Stimulated activated naive CD4-positive, alpha-beta T cell (primary cell): ENCODE results near the gene IFTAP.

Experiments used
- DNase-seq, 6 experiments: peaks; one replicate each; lab custom pipeline; 2025; lab: John Stamatoyannopoulos, UW

Gene IFTAP

DNA sequence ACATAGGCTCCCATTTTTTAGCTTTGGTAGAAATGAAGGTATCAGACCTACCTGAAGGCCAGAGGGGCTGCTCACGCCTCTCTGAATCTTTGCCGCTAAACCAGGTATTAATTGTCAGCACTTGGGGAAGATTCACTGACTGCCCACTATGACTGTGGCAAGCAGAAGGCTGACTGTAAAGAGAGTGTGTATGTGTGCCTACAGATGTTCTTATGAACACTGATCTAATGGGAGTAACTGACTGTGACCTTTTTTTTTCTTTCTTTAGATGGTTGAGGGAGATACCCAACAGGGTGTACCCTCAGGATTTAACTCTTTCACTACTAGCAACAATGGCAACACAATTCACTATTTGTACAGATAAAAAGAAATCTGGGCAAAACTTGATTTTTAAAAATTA is 3.7 kb downstream of the IFTAP start, which contains the start of gene RAG2:
RAG2 (minus strand) TSS at position 186 of the 400 bp plus-strand sequence. CDS start 4,068 bp downstream, outside the sequence.
- no peak for DNase-seq

DNA sequence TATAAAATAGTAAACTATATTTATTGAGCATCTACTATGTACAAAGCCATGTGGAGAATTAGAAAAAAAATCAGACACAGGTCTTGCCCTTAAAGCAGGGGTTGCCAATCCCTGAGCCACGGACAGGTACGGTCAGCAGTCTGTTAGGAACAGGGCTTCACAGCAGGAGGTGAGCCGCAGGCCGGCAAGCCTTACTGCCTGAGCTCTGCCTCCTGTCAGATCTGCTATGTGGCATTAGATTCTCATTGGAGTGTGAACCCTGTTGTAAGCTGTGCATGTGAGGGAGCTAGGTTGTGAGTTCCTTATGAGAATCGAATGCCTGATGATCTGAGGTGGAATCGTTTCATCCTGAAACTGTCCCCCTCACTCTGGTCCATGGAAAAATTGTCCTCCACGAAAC is 5.9 kb downstream of the IFTAP start:
- DNase-seq: no peak

DNA sequence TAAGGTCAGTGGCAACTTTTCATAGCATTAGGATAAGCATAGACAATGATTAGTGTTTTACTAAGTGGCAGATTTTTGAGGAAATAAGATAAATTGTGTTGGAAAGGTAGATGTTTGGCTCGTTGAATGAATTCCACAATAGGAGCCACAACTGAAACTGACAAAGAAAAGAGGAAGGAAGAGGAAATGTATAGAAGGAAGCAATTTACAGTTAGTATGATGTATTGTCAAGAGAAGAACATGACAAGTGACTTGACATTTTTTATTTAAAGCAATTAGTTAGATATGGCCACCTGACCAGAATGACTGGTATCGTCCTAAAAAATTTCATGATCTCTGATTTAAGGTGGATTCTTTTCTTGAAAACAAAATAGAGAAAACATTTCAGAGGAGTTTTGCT is 6.9 kb downstream of the IFTAP start:
- DNase-seq: no peak

DNA sequence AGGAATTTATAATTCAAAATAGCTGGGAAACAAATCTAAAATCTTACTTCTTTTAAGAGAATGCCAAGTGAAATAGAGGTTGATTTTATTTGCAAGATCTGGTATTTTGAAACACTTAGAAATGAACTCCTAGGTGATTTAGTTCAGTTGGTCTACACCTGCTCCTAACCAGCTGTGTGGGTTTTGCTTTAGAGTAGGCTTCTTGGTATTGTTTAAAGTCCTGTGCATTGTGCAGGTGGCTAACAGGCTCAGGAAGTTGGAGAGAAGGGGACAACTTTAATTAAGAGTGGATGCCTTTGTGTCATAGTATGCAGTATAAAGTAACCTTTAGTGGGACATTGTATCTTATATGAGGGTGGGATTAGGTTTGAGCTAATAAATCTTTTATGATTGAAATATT is 7.8 kb downstream of the IFTAP start:
- DNase-seq: no peak

DNA sequence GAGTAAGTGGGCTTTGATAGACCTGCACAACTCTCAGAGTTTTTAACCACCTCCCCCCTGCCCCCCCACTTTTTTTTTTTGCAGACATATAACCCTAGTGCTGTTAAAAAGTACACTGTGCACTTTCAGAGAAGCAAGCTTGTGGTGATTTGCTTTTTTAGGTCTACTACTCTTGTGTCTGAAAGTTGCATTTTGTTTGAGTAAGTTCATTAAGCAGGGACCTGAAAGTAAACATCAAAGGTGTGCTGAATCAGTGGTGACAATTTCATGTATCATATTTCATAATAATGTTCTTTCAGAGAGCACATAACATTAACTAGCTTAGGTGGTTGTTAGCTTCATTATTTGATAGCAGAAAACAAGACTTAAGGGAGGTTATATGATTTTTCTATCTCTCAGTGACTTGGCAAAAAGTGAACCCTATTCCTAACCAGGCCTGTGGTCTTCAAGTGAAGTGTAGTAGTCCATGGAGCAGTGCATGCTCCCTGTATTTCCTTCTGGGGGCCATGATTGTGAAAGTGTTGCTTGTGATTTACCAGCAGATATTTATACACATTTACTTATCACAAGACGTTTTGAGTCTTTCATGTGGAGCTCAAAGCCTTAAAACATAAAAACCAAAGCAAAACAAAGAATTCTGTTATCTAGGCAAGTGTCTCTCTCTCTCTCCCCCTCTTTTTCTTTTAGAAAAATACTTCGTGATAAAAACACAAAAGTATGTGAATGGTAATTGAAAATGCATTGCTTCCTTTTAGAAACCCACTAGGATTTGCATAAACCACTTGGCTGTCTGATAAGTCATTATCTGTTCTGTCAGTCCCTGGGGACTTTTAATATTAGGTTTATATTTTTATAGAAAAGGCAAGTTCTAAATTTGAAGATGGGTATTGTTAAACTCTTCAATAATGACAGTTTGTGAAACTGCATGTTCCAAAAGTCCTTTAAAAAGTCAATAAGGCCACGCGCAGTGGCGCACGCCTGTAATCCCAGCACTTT is 11.2 kb downstream of the IFTAP start:
- no peak for DNase-seq

DNA sequence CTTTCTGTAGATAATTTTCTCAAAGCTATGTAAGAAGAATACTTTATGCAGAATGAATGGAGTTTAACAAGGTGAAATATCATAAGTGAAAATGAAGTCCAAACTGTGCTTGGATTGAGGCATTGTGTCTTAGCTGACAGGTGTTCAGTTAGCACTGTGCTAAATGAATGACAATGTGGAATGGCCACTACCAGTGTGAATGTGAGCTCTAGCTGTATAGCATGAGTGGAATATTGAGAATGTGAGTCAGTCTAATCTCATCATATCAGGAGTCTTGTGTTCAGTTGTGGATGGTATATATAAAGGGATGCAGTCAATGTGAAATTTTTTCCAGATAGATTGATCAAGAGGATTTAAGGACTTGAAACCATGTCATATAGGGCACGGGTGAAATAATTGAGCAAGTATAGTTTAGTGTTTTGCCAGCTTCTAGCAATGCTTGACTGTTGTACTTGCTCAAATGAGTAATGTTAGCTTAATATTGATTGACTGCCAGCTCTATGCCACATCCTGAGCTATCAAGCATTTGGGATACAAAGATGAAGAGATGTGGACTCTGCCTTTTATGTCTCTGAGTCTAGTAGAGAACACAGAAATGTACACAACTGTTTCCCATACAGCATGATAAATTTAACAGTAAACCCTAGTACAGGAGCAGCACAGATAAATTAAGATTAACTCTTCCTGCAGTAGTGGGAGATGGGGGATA is 14.3 kb downstream of the IFTAP start:
- DNase-seq: no peak

DNA sequence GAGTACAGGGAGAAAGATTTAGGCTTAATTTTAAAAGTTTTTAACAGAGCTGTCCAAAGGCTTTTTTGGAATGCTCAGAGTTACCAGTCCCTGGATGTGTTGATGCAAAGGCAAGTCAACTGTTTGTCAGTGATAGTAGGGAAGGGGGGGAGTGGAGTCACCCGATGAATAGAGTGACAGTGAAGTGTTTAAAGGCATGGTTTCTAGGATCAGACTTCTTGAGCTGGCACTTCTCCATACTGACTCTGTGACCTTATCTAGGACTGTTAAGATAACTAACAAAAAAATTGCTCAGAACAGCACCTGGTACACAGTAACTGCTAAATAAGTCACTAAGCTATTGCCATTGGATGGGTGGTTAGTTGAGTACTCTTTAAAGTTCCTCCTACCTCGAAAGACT is 15.1 kb downstream of the IFTAP start:
- no peak for DNase-seq

DNA sequence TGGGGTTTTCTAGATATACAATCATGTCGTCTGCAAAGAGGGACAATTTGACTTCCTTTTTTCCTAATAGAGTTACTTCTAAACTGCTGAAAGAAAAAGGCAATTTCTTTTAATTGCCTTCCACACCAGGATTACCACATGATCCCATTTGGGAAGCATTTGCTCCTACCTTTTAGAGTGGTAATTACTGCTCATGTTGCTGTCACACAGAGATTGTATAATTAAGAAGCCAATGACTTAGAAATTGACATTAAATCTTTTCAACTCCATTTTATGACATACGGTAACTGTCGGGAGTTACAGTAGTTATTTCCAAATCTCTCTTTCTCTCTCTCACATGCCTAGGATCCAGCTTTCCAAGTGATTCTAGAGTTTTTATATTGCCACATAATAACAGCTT is 21.5 kb downstream of the IFTAP start:
- no peak for DNase-seq

DNA sequence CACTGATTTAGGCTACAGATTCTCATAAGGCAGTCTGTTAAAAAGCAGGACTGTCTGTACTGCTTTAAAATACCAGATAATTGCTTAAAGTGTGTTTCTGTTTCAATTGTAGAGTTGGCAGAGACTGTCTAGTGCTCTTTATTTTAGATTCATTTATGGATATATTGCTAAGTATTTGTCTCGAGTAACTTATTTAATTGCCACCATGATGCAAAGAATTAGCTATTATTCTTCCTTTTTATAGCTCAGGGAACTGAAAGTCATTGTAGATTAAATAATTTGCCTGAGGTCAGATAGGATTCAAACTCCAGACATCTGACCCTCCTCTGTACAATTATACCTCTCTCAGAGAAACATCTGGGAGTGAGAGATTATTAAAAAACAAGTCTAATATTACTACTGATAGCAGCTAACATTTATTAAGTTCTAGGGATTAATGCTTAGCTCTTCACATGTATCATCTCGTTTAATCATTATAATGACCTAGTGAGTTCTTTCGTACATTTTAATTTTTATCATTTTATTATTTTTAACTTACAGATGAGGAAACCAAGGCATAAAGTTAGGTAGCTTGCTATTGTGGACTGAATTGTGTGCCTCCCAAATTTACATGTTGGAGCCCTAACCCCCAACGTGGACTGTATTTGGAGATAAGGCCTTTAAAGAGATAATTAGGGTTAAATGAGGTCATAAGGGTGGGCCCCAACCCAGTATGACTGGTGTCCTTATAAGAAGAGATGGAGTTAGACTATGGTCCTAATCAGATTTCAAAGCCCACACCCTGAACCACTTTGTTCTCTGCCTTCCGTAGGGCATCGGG is 23.5 kb downstream of the IFTAP start:
- DNase-seq: no peak

DNA sequence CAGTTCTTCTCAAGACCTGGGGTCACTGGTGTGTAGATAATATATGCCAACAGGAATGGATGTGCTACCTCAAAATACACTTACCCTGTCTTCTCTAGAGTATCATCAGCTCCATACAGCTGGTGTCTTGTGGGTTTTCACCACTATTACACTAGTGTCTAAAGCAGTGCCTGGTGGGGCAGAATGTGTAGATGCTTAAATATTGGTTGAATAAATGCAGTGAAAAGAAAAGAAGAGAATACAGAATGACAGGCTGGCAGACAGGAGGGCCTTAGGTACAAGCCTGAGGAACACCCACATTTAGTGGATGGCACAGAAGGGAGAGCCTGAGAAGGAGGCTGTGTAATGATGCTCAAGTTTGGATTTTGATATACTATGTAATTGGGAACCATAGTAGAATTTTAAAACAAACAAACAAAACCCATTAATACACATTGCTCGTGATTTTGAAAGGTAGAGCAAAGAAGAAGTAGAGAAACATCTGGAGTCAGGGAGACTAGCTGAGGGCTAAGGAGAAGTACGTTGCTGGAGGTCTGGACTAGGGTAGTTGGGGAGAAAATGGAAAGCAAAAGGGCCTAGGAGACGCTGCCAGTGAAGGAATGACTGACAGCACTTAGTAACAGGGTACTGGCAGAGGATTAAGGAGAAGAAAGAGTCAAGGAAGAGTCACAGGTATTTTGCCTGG is 24.2 kb downstream of the IFTAP start:
- DNase-seq: no peak

DNA sequence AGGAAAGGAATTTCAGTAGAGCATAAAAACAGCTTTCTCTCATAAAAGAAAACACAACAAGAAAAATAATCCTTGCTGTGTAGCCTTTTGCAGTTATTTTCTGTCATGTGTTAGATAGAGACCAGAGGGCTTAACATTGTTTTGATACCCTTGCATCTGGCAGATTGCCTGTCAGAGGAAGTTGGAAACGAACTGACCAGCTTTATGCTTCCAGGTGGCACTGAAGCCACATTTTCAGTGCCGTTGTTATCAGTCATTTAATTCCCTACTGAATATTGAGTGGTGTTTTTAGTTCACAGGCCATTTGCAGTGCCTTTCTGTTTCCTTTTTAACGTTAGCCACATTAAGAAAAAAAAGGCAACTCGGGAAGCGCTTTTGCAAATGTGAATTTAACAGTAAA is 25.2 kb downstream of the IFTAP start:
- no peak for DNase-seq

DNA sequence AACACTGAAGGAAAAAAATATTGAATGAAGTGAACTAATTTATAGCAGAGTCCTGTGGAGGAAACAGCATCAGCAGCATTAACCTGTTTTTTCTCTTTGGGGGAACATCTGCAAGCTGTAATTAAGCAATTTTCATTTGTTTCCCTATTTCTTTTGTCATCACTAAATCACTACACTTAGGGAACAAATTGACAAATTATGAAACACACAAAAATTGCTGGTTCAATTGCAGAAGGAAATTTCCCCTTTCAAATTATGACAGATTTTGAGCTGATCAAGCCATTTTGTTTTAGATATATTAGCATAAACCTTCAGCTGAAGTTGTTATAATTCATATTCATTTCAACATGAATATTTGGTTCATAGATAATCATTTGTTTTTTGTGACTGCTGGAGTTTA is 25.9 kb downstream of the IFTAP start:
- no peak for DNase-seq

DNA sequence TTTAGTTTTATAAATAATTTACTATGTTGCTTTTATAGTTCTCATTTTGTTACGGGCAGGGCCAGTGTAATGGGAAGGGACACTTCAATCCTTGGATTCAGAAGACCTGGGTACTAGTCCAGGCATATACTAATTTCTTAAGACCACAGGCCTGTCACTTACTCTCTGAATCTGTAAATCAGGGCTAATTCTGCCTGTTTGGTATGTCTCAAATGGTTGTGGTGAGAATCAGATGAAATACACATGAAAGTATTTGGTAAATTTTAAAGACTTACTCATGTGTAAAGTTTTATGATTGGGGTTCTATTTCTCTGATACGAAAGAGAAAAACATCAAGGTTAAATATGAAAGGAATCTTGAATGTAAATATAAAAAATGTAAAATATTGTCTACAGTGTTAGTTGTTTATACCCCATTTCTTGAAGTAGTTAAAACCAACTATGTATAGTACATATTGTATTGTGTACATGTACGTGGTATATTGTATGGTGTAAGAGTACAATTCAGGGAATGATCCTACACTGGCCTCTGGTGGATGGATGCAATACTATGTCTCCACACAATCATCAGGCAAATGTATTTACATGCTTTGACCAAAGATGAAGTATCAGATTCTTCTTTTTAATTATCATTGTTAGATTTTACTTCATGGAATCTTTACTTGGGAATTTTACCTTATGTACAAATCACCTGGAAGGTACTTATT is 28.3 kb downstream of the IFTAP start:
- DNase-seq: no peak

DNA sequence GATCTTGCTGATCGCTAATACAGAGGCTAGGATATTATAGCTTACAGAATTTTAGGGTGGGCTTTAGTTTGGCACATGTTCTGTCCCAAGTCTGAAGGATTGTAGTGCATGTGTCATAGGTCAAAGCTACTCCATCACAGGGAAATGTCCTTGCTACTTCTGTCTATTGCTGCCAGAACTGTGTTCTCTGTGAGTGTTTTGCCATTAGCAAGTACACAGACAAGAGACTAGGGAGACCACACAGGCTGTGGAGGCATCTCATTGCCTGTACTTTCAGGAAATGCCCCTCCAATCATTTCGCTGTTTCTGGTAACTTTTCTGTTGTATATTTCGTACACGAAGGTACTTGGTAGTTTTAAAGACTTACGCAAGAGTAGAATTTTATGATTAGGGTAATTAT is 29.2 kb downstream of the IFTAP start:
- no peak for DNase-seq

DNA sequence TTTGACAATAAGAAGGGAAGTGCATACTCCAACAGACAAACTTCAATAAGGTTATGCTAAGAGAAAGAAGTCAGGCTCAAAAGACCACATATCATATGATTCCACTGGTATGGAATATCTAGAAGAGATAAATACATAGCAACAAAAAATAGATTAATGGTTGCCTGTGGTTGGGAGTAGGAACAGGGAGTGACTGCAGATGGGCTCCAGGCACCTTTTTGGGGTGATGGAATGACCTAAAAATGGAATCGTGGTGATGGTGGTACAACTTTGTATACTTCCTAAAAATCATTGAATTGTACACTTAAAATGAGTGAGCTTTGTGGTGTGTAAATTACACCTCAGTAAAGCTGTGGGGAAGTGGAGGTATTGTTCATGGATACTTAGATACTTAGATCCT is 32.7 kb downstream of the IFTAP start:
- no peak for DNase-seq

DNA sequence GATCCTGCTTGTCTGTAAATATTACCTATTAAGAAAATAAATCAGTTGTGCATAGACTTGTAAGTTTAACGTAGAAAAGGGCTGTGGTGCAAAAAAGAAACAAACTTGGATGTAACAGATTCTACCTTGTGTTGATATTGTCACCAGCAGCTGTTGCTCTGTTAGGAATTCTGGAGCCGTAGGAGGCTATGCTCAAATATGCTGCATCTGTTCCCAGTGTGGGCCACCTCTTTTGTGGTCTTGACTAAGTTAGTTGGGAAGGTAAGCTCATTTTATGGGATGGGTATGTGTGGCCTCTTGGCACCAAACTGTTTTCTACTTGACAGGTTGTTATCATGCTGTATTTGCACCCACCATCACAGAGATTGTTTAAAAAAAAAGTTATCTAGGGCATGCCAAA is 33.2 kb downstream of the IFTAP start:
- no peak for DNase-seq

DNA sequence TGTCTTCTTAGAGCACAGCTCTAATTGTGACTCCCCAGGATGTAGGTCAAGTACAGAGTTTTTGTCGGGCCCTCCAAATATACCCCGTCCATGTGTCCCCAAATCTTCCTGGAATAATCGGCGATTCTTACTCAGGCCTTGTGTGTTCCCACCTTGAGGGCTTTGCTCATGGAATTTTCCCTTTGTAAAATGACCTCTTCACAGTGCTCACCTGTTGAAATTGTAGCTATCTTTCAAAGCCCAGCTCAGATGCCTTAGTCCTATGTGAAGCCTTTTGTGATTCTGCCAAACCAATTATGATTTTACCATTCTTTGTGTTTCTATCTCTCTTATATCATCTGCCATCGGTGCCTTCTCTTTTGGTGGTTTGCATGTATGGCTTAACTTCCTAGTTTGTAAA is 33.8 kb downstream of the IFTAP start:
- no peak for DNase-seq

DNA sequence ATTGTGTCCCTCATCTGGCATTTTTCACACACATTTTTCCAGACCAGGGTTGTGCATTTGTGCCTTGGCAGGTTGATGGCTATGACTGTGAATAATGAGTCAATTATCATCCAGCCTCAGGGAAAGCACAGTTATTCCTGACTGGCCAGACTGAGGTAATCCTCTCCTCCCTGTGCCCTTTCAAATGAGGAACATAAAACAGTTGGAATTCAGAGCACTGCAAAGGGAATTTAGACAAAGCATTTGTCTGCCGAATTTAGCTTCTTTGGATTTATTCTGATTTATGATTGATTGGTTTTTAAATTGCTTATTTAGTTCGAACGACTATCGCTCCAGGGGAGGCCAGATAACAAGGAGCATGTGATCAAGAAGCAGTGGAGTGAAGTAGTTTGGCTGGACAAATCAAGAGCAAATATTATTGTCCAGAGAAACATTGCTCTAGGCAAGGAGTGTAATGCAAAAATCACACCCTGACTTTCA is 34.5 kb downstream of the IFTAP start:
- no peak for DNase-seq

DNA sequence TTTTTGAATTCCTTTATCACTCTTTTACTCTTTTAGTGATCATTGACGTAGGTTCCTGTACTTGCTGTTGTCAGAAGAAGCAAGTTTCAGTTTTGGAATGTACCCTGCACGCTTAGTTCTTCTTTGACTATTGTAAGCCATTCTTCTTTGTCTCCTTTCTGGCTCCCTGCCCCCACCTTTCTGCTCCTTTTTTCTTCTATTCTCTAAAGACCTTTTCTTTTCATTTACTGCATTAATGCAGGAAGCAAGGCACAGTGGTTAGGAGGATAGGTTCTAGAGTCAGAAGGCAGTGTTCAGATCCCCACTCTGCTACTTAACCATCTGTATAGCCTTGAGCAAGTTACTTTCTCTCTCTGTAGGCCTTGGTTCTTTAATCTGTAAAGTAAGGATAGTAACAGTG is 37.5 kb downstream of the IFTAP start:
- DNase-seq: no peak

DNA sequence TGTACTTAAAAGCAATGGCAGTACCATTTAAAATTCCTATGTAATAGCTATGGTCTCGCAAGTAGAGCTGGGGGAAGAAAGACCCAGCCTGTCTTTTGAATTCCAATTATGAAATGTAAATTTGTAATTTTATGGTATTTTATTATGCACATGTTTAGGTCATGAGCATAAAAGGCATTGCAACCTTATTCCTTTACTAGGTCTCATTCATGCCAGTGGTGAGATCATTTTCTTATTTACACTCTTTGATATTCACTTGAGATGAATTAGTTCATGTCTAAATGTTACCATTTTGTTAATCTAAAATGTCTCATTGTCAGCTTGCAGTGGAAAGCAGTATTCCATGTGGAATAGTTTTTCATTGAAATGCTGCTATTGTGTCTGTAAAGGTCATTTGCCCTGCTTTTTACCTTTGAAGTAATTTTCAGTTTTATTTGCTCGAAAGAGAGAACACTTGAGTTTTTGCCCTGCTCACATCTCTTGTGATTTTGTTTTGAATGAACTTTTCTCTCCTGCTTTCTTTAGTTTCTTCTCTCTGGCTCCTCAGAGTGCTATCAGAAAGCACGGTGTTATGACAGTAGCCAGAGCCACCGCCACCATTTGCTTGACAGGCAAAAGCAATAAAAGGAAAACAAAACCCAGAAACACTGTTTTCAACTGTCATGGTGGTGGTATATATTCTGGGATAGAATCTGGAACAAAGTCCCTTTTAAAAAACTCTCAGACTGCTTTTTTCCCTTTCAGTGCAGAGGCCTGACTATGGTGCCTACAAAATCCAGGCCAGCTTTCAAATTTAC is 41.0 kb downstream of the IFTAP start:
- DNase-seq: no peak
